ENCODE measurements around the gene SLC7A8.

The SLC7A8 gene

GRCh38 chr14:23183158-23183470 lies 346 bp downstream of the SLC7A8 start:
- DNase-seq (ENCODE audit: extremely low read depth in 1 of 2, low read depth in 1 of 2) = no peak

GRCh38 chr14:23182372-23183157 lies 895 bp downstream of the SLC7A8 start:
- DNase-seq (ENCODE audit: extremely low read depth in 1 of 2, low read depth in 1 of 2) = no peak

GRCh38 chr14:23181946-23182345 lies 1.5 kb downstream of the SLC7A8 start:
- no peak for DNase-seq (ENCODE audit: extremely low read depth in 1 of 2, low read depth in 1 of 2)

- no peak for DNase-seq (ENCODE audit: extremely low read depth in 1 of 2, low read depth in 1 of 2)
These were observed 2.0 kb downstream of the SLC7A8 start for GRCh38 chr14:23181453-23181852.

- no peak for DNase-seq (ENCODE audit: extremely low read depth in 1 of 2, low read depth in 1 of 2)
These were observed 6.3 kb downstream of the SLC7A8 start for GRCh38 chr14:23177181-23177580.

GRCh38 chr14:23175823-23176222 lies 7.6 kb downstream of the SLC7A8 start:
- no peak for DNase-seq (ENCODE audit: extremely low read depth in 1 of 2, low read depth in 1 of 2)

- DNase-seq (ENCODE audit: extremely low read depth in 1 of 2, low read depth in 1 of 2) = no peak
These were observed 8.9 kb downstream of the SLC7A8 start for GRCh38 chr14:23174296-23175184.

GRCh38 chr14:23173796-23174195 lies 9.7 kb downstream of the SLC7A8 start:
- DNase-seq (ENCODE audit: extremely low read depth in 1 of 2, low read depth in 1 of 2) = no peak

GRCh38 chr14:23173031-23173430 lies 10.4 kb downstream of the SLC7A8 start:
- DNase-seq (ENCODE audit: extremely low read depth in 1 of 2, low read depth in 1 of 2) = no peak

GRCh38 chr14:23172574-23172973 lies 10.9 kb downstream of the SLC7A8 start:
- DNase-seq (ENCODE audit: extremely low read depth in 1 of 2, low read depth in 1 of 2) = no peak

GRCh38 chr14:23172096-23172495 lies 11.4 kb downstream of the SLC7A8 start:
- no peak for DNase-seq (ENCODE audit: extremely low read depth in 1 of 2, low read depth in 1 of 2)

- no peak for DNase-seq (ENCODE audit: extremely low read depth in 1 of 2, low read depth in 1 of 2)
These were observed 12.1 kb downstream of the SLC7A8 start for GRCh38 chr14:23171222-23171975.

GRCh38 chr14:23169622-23170021 lies 13.8 kb downstream of the SLC7A8 start:
- DNase-seq (ENCODE audit: extremely low read depth in 1 of 2, low read depth in 1 of 2) = no peak

GRCh38 chr14:23168246-23168645 lies 15.2 kb downstream of the SLC7A8 start:
- no peak for DNase-seq (ENCODE audit: extremely low read depth in 1 of 2, low read depth in 1 of 2)

- DNase-seq (ENCODE audit: extremely low read depth in 1 of 2, low read depth in 1 of 2) = no peak
These were observed 16.2 kb downstream of the SLC7A8 start for GRCh38 chr14:23167116-23167847.

GRCh38 chr14:23164949-23165348 lies 18.5 kb downstream of the SLC7A8 start:
- no peak for DNase-seq (ENCODE audit: extremely low read depth in 1 of 2, low read depth in 1 of 2)

GRCh38 chr14:23164250-23164649 lies 19.2 kb downstream of the SLC7A8 start:
- no peak for DNase-seq (ENCODE audit: extremely low read depth in 1 of 2, low read depth in 1 of 2)

- DNase-seq (ENCODE audit: extremely low read depth in 1 of 2, low read depth in 1 of 2) = no peak
These were observed 19.6 kb downstream of the SLC7A8 start for GRCh38 chr14:23163830-23164229.

GRCh38 chr14:23162800-23163199 lies 20.7 kb downstream of the SLC7A8 start:
- no peak for DNase-seq (ENCODE audit: extremely low read depth in 1 of 2, low read depth in 1 of 2)

- no peak for DNase-seq (ENCODE audit: extremely low read depth in 1 of 2, low read depth in 1 of 2)
These were observed 21.5 kb downstream of the SLC7A8 start for GRCh38 chr14:23162005-23162404.
